SK-N-SH treated with all-trans-retinoic acid at 6 μM for 48 hours (cell line): ENCODE data around the gene C14orf180.

Experiments
- ATAC-seq: fragments of 200-7000 bp; cut with Tn5 transposase; 3 replicates; pipeline ENCODE4 v1.9.1; 2020; ENCODE audit warnings: mild to moderate bottlenecking, moderate library complexity
- BACH2 ChIP-seq: fragments of 250-450 bp; sonication (Bioruptor Pico); IDR thresholded peaks from 2 replicates; pipeline ENCODE4 v1.9.0; 2021; ENCODE audit warnings: mild to moderate bottlenecking, borderline replicate concordance
- CSDC2 ChIP-seq: fragments of 250-450 bp; sonication (Bioruptor Pico); IDR thresholded peaks from 2 replicates; pipeline ENCODE4 v1.5.0; 2020; ENCODE audit warnings: mild to moderate bottlenecking, moderate library complexity
- ESRRG ChIP-seq: fragments of 250-450 bp; sonication (Bioruptor Pico); IDR thresholded peaks from 2 replicates; pipeline ENCODE4 v1.6.1; 2021; ENCODE audit warnings: mild to moderate bottlenecking
- ISL1 ChIP-seq: fragments of 250-450 bp; sonication (Bioruptor Pico); IDR thresholded peaks from 2 replicates; pipeline ENCODE4 v2.1.2; 2022; ENCODE audit warnings: mild to moderate bottlenecking, moderate library complexity
- OSR1 ChIP-seq: fragments of 250-450 bp; sonication (Bioruptor Pico); IDR thresholded peaks from 2 replicates; pipeline ENCODE4 v1.8.0; 2022; ENCODE audit warnings: moderate library complexity, mild to moderate bottlenecking, inconsistent platforms
- PPARA ChIP-seq: fragments of 250-450 bp; sonication (Bioruptor Pico); IDR thresholded peaks from 2 replicates; pipeline ENCODE4 v1.5.0; 2020; ENCODE audit warnings: mild to moderate bottlenecking, borderline replicate concordance
- TCF4 ChIP-seq: fragments of 250-450 bp; sonication (Bioruptor Pico); IDR thresholded peaks from 2 replicates; pipeline ENCODE4 v1.8.0; 2021; ENCODE audit warnings: mild to moderate bottlenecking, moderate library complexity, borderline replicate concordance
- TOX ChIP-seq: fragments of 250-450 bp; sonication (Bioruptor Pico); IDR thresholded peaks from 2 replicates; pipeline ENCODE4 v1.8.0; 2021; ENCODE audit warnings: mild to moderate bottlenecking, moderate library complexity, borderline replicate concordance
- ZC3H10 ChIP-seq: fragments of 250-450 bp; sonication (Bioruptor Pico); IDR thresholded peaks from 2 replicates; pipeline ENCODE4 v1.5.1; 2021; ENCODE audit warnings: mild to moderate bottlenecking, moderate library complexity
- ZFP30 ChIP-seq: fragments of 450-650 bp; formaldehyde crosslinking; IDR thresholded peaks from 2 replicates; pipeline ENCODE4 v1.5.0; 2022; ENCODE audit warnings: mild to moderate bottlenecking, moderate library complexity
- ZNF565 ChIP-seq: fragments of 450-650 bp; formaldehyde crosslinking; conservative IDR thresholded peaks from 2 replicates; pipeline ENCODE4 v1.5.0; 2020; ENCODE audit warnings: low read depth, mild to moderate bottlenecking, moderate library complexity
- ZNF70 ChIP-seq: fragments of 450-650 bp; formaldehyde crosslinking; IDR thresholded peaks from 2 replicates; pipeline ENCODE4 v1.5.0; 2020; ENCODE audit warnings: mild to moderate bottlenecking, moderate library complexity
- ZNF8 ChIP-seq: fragments of 450-650 bp; formaldehyde crosslinking; IDR thresholded peaks from 2 replicates; pipeline ENCODE4 v1.5.0; 2020; ENCODE audit warnings: mild to moderate bottlenecking, moderate library complexity
- TF ChIP-seq, protein P1 (sequence below): fragments of 250-450 bp; sonication (Bioruptor Pico); IDR thresholded peaks from 2 replicates; pipeline ENCODE4 v1.8.0; 2021; ENCODE audit warnings: low read depth, mild to moderate bottlenecking, moderate library complexity, borderline replicate concordance
- TF ChIP-seq, protein P2 (sequence below): fragments of 250-450 bp; sonication (Bioruptor Pico); IDR thresholded peaks from 2 replicates; pipeline ENCODE4 v1.5.1; 2021; ENCODE audit warnings: mild to moderate bottlenecking, moderate library complexity

Gene C14orf180

DNA sequence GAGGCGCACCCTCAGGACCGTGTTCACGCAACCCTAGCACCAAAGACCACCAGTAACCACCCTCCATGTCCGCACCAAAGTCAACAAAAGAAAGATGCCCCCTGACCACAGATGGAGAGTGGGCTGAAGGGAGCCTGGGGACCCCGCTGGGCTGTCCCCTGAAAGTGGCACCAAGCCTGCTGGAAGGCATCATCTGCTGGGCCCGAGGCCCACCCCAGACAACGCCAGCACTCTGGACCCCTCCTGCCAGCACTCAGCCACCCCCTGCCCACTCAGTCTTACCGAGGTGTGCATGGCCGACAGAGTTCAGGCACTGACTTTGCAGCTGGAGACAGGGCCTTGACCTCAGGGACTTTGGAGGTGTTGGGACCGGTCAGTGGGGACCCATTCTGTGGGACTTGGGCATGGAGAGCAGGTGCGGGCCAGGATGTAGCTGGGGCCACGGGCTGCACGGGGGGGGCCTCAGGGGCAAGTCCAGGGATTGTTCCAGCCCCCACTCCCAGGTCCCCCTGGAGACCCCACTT, 59.4 kb downstream of the C14orf180 start:
- TF ChIP-seq CSDC2 (CRISPR knock-in tag) (no peak), PPARA (no peak), OSR1 (no peak), BACH2 (CRISPR knock-in tag) (no peak), ISL1 (CRISPR knock-in tag) (no peak), ESRRG (CRISPR knock-in tag) (no peak), ZNF565 (CRISPR knock-in tag) (no peak), ZC3H10 (CRISPR knock-in tag) (no peak)
- TF ChIP-seq, protein P1, sequence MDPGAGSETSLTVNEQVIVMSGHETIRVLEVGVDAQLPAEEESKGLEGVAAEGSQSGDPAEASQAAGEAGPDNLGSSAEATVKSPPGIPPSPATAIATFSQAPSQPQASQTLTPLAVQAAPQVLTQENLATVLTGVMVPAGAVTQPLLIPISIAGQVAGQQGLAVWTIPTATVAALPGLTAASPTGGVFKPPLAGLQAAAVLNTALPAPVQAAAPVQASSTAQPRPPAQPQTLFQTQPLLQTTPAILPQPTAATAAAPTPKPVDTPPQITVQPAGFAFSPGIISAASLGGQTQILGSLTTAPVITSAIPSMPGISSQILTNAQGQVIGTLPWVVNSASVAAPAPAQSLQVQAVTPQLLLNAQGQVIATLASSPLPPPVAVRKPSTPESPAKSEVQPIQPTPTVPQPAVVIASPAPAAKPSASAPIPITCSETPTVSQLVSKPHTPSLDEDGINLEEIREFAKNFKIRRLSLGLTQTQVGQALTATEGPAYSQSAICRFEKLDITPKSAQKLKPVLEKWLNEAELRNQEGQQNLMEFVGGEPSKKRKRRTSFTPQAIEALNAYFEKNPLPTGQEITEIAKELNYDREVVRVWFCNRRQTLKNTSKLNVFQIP (CRISPR knock-in tag) = no peak
- no peak for ATAC-seq

DNA sequence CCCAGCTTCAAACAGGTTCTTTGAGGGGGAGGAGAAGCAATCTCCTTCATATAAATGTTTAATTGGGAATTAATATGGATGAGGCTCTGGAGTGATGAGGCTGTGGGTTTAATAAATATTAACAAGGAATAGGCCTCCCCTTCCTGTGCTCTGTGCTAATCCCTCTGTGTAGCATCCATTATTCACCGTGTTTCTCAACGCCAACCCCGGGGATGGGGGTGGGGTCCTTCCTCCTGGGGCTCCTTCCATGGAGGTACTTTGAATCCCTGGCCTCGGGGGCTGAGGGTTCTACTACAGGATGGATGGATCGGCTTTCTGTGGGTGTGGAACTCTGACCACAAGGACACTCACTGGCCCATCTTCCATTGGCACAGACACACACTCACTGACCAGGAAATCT, 59.9 kb downstream of the C14orf180 start:
- no peak for ATAC-seq
- TF ChIP-seq ZNF565 (CRISPR knock-in tag) (no peak), ZNF8 (CRISPR knock-in tag) (no peak), OSR1 (no peak), ZFP30 (no peak), TCF4 (no peak), ZNF70 (CRISPR knock-in tag) (no peak), TOX (CRISPR knock-in tag) (no peak)
- TF ChIP-seq, protein P2, sequence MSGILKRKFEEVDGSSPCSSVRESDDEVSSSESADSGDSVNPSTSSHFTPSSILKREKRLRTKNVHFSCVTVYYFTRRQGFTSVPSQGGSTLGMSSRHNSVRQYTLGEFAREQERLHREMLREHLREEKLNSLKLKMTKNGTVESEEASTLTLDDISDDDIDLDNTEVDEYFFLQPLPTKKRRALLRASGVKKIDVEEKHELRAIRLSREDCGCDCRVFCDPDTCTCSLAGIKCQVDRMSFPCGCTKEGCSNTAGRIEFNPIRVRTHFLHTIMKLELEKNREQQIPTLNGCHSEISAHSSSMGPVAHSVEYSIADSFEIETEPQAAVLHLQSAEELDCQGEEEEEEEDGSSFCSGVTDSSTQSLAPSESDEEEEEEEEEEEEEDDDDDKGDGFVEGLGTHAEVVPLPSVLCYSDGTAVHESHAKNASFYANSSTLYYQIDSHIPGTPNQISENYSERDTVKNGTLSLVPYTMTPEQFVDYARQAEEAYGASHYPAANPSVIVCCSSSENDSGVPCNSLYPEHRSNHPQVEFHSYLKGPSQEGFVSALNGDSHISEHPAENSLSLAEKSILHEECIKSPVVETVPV = no peak
- TF ChIP-seq, all 23 proteins: peak for 0
